ENCODE measurements around the gene NTN3.

Gene NTN3

GRCh38 chr16:2471653-2472487 lies 773 bp downstream of the NTN3 start:
- H3K4ac ChIP-seq (ENCODE audit: low read depth, low read length), result no peak overlapping the region
- peaks cover 58% of the 10 kb centered on the region for H3K27me3 ChIP-seq (ENCODE audit: insufficient read depth, low read length)
- WGBS (ENCODE audit: extremely low coverage, insufficient coverage, insufficient read length), result no CpG with 5 or more reads among the region's 61 CpGs
- no peak overlapping the region for H3K9ac ChIP-seq (ENCODE audit: low read length)
- H4K12ac ChIP-seq (ENCODE audit: low read depth, low read length), result no peak overlapping the region
- no peak overlapping the region for H2BK12ac ChIP-seq (ENCODE audit: low read length)
- H3K9me3 ChIP-seq (ENCODE audit: insufficient read depth, low read depth, low read length), result peaks cover 7% of the 10 kb centered on the region
- no peak overlapping the region for H2AK5ac ChIP-seq (ENCODE audit: low read length)
- H3K18ac ChIP-seq (ENCODE audit: low read length), result no peak overlapping the region
- H3K14ac ChIP-seq (ENCODE audit: low read length), result no peak overlapping the region
- H3K4me3 ChIP-seq (ENCODE audit: low read depth, low read length), result no peak overlapping the region
- H3K4me2 ChIP-seq (ENCODE audit: low read length), result peak overlapping the region; percentile 52
- H3K79me2 ChIP-seq (ENCODE audit: control insufficient read depth, insufficient read depth, low read length, poor library complexity), result peaks cover 9% of the 10 kb centered on the region
- no peak overlapping the region for H3K27ac ChIP-seq (ENCODE audit: low read depth, low read length)
- peaks cover 8% of the 10 kb centered on the region for H3K79me1 ChIP-seq (ENCODE audit: low read length)
- no peak overlapping the region for H4K8ac ChIP-seq (ENCODE audit: low read depth, low read length)
- H3K36me3 ChIP-seq (ENCODE audit: control insufficient read depth in 1 of 2, insufficient read depth in 2 of 2, low read length in 2 of 2), result no peaks in the 10 kb centered on the region
- no peak overlapping the region for H4K91ac ChIP-seq (ENCODE audit: low read depth, low read length)
- H3K4me1 ChIP-seq (ENCODE audit: control insufficient read depth in 1 of 2, insufficient read depth in 2 of 2, low read length in 2 of 2), result peaks cover 33 to 42% of the 10 kb centered on the region in 2 experiments
- no peak overlapping the region for H2AFZ ChIP-seq (ENCODE audit: insufficient read depth, low read length, poor library complexity)
- H2BK5ac ChIP-seq (ENCODE audit: low read depth, low read length, poor library complexity), result no peak overlapping the region
- H3K23ac ChIP-seq (ENCODE audit: low read length), result no peak overlapping the region
- no peak overlapping the region for H2BK120ac ChIP-seq (ENCODE audit: insufficient read depth, low read length, poor library complexity)
- peak in 1 of 2 donors; percentile 12 for DNase-seq

GRCh38 chr16:2472488-2472864 lies 1.4 kb downstream of the NTN3 start:
- no peak overlapping the region for H4K91ac ChIP-seq (ENCODE audit: low read depth, low read length)
- no peak overlapping the region for H3K14ac ChIP-seq (ENCODE audit: low read length)
- H2BK5ac ChIP-seq (ENCODE audit: low read depth, low read length, poor library complexity), result no peak overlapping the region
- no peak overlapping the region for H3K4ac ChIP-seq (ENCODE audit: low read depth, low read length)
- no peak for DNase-seq
- H3K9ac ChIP-seq (ENCODE audit: low read length), result no peak overlapping the region
- no peak overlapping the region for H2AK5ac ChIP-seq (ENCODE audit: low read length)
- WGBS (ENCODE audit: extremely low coverage, insufficient coverage, insufficient read length), result no CpG with 5 or more reads among the region's 27 CpGs
- no peak overlapping the region for H3K23ac ChIP-seq (ENCODE audit: low read length)
- peaks cover 58% of the 10 kb centered on the region for H3K27me3 ChIP-seq (ENCODE audit: insufficient read depth, low read length)
- H3K4me2 ChIP-seq (ENCODE audit: low read length), result no peak overlapping the region
- H4K12ac ChIP-seq (ENCODE audit: low read depth, low read length), result no peak overlapping the region
- no peak overlapping the region for H2BK120ac ChIP-seq (ENCODE audit: insufficient read depth, low read length, poor library complexity)
- peaks cover 8% of the 10 kb centered on the region for H3K79me1 ChIP-seq (ENCODE audit: low read length)
- no peak overlapping the region for H2AFZ ChIP-seq (ENCODE audit: insufficient read depth, low read length, poor library complexity)
- no peak overlapping the region for H3K18ac ChIP-seq (ENCODE audit: low read length)
- peaks cover 33 to 38% of the 10 kb centered on the region in 2 experiments for H3K4me1 ChIP-seq (ENCODE audit: control insufficient read depth in 1 of 2, insufficient read depth in 2 of 2, low read length in 2 of 2)
- H3K36me3 ChIP-seq (ENCODE audit: control insufficient read depth in 1 of 2, insufficient read depth in 2 of 2, low read length in 2 of 2), result no peaks in the 10 kb centered on the region
- no peak overlapping the region for H3K4me3 ChIP-seq (ENCODE audit: low read depth, low read length)
- no peak overlapping the region for H4K8ac ChIP-seq (ENCODE audit: low read depth, low read length)
- H3K9me3 ChIP-seq (ENCODE audit: insufficient read depth, low read depth, low read length), result peaks cover 7% of the 10 kb centered on the region
- H3K79me2 ChIP-seq (ENCODE audit: control insufficient read depth, insufficient read depth, low read length, poor library complexity), result peaks cover 9% of the 10 kb centered on the region
- H3K27ac ChIP-seq (ENCODE audit: low read depth, low read length), result no peak overlapping the region
- no peak overlapping the region for H2BK12ac ChIP-seq (ENCODE audit: low read length)

DNA sequence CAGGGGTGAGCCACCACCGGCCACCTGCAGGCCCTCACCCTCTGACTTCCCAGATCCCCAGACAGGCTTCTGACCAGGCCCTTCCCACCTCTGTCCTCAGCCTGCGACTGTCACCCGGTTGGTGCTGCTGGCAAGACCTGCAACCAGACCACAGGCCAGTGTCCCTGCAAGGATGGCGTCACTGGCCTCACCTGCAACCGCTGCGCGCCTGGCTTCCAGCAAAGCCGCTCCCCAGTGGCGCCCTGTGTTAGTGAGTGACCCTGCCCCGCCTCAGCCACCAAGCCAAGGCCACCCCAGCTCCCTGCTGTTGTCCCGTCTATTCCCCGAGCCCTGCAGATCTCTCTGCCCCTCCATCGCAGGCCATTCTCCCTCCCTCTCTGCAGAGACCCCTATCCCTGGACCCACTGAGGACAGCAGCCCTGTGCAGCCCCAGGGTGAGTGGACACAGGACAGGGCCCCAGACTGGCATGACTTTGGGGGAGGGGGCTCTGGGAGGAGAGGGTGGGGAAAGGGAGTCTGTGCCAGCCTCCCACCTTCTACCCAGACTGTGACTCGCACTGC lies 1.9 kb downstream of the NTN3 start:
- Histone ChIP-seq H3K79me2 (ENCODE audit: control insufficient read depth, insufficient read depth, low read length, poor library complexity) (peaks cover 6% of the 10 kb centered on the region), H2AK5ac (ENCODE audit: low read length) (no peak overlapping the region), H3K4me1 (ENCODE audit: control insufficient read depth in 1 of 2, insufficient read depth in 2 of 2, low read length in 2 of 2) (peaks cover 29 to 33% of the 10 kb centered on the region in 2 experiments), H3K9ac (ENCODE audit: low read length) (no peak overlapping the region), H3K4me3 (ENCODE audit: low read depth, low read length) (peak overlapping the region; percentile 24), H4K91ac (ENCODE audit: low read depth, low read length) (no peak overlapping the region), H2BK12ac (ENCODE audit: low read length) (no peak overlapping the region), H3K18ac (ENCODE audit: low read length) (no peak overlapping the region), H4K12ac (ENCODE audit: low read depth, low read length) (no peak overlapping the region), H3K27me3 (ENCODE audit: insufficient read depth, low read length) (peaks cover 55% of the 10 kb centered on the region), H4K8ac (ENCODE audit: low read depth, low read length) (no peak overlapping the region), H3K23ac (ENCODE audit: low read length) (no peak overlapping the region), H3K14ac (ENCODE audit: low read length) (no peak overlapping the region), H3K27ac (ENCODE audit: low read depth, low read length) (no peak overlapping the region), H3K9me3 (ENCODE audit: insufficient read depth, low read depth, low read length) (peaks cover 7% of the 10 kb centered on the region), H3K4ac (ENCODE audit: low read depth, low read length) (no peak overlapping the region), H2BK5ac (ENCODE audit: low read depth, low read length, poor library complexity) (no peak overlapping the region), H3K36me3 (ENCODE audit: control insufficient read depth in 1 of 2, insufficient read depth in 2 of 2, low read length in 2 of 2) (no peaks in the 10 kb centered on the region), H2BK120ac (ENCODE audit: insufficient read depth, low read length, poor library complexity) (no peak overlapping the region), H3K79me1 (ENCODE audit: low read length) (peaks cover 6% of the 10 kb centered on the region), H3K4me2 (ENCODE audit: low read length) (peak overlapping the region; percentile 97), H2AFZ (ENCODE audit: insufficient read depth, low read length, poor library complexity) (no peak overlapping the region)
- no peak for DNase-seq
- WGBS (ENCODE audit: extremely low coverage, insufficient coverage, insufficient read length), result no CpG with 5 or more reads among the region's 14 CpGs

DNA sequence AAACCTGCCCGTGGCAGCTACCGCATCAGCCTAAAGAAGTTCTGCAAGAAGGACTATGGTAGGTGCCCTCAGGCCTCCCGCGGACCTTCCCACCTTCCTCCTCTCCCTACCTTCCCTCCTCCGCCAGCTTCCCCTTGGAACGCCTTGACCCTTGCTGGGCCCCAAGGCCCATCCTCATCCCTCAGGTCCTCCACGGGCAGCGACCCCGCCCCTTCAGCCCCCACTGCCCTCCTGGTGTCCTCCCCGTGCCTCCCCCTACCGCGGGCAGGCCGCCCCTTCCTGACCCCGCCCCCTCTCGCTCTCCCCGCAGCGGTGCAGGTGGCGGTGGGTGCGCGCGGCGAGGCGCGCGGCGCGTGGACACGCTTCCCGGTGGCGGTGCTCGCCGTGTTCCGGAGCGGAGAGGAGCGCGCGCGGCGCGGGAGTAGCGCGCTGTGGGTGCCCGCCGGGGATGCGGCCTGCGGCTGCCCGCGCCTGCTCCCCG lies 2.4 kb downstream of the NTN3 start:
- Histone ChIP-seq H3K9ac (ENCODE audit: low read length) (no peak overlapping the region), H3K79me1 (ENCODE audit: low read length) (peaks cover 5% of the 10 kb centered on the region), H3K79me2 (ENCODE audit: control insufficient read depth, insufficient read depth, low read length, poor library complexity) (peaks cover 6% of the 10 kb centered on the region), H3K14ac (ENCODE audit: low read length) (no peak overlapping the region), H3K27me3 (ENCODE audit: insufficient read depth, low read length) (peaks cover 50% of the 10 kb centered on the region), H2BK5ac (ENCODE audit: low read depth, low read length, poor library complexity) (no peak overlapping the region), H3K4me1 (ENCODE audit: control insufficient read depth in 1 of 2, insufficient read depth in 2 of 2, low read length in 2 of 2) (peaks cover 25 to 28% of the 10 kb centered on the region in 2 experiments), H2BK12ac (ENCODE audit: low read length) (no peak overlapping the region), H2AK5ac (ENCODE audit: low read length) (no peak overlapping the region), H2AFZ (ENCODE audit: insufficient read depth, low read length, poor library complexity) (no peak overlapping the region), H3K18ac (ENCODE audit: low read length) (no peak overlapping the region), H4K8ac (ENCODE audit: low read depth, low read length) (no peak overlapping the region), H3K23ac (ENCODE audit: low read length) (no peak overlapping the region), H3K27ac (ENCODE audit: low read depth, low read length) (no peak overlapping the region), H4K91ac (ENCODE audit: low read depth, low read length) (no peak overlapping the region), H3K9me3 (ENCODE audit: insufficient read depth, low read depth, low read length) (peaks cover 7% of the 10 kb centered on the region), H3K4ac (ENCODE audit: low read depth, low read length) (no peak overlapping the region), H3K4me2 (ENCODE audit: low read length) (peak overlapping the region; percentile 97), H4K12ac (ENCODE audit: low read depth, low read length) (no peak overlapping the region), H3K36me3 (ENCODE audit: control insufficient read depth in 1 of 2, insufficient read depth in 2 of 2, low read length in 2 of 2) (no peaks in the 10 kb centered on the region), H3K4me3 (ENCODE audit: low read depth, low read length) (no peak overlapping the region), H2BK120ac (ENCODE audit: insufficient read depth, low read length, poor library complexity) (no peak overlapping the region)
- WGBS (ENCODE audit: extremely low coverage, insufficient coverage, insufficient read length), result no CpG with 5 or more reads among the region's 49 CpGs
- peak in 1 of 2 donors; percentile 12 for DNase-seq
